HFFc6 (cell line): Measurements from ENCODE around the gene IQGAP3. TPM values are rescaled to one million over a fixed set of nuclear protein-coding genes. Genes with fewer than 3 reads are reported as not detected.

ENCODE experiments used
- DNase-seq: peaks from one replicate; pipeline ENCODE4 v3.0.0-alpha.2; 2018
- H3K27ac Mint-ChIP-seq: 2 replicates; pipeline ENCODE4 v1.8.0; 2020; ENCODE audit warnings: mild to moderate bottlenecking, mixed read lengths
- H3K27me3 Mint-ChIP-seq: 2 replicates; pipeline ENCODE4 v1.8.0; 2021; ENCODE audit warnings: mild to moderate bottlenecking, moderate library complexity, mixed read lengths; ENCODE audit not compliant: insufficient read depth
- H3K36me3 Mint-ChIP-seq: 2 replicates; pipeline ENCODE4 v1.8.0; 2021; ENCODE audit warnings: low read depth, mixed read lengths
- H3K4me1 Mint-ChIP-seq: 2 replicates; pipeline ENCODE4 v1.8.0; 2020; ENCODE audit warnings: low read depth, mixed read lengths
- H3K4me3 Mint-ChIP-seq: 2 replicates; pipeline ENCODE4 v1.8.0; 2020; ENCODE audit warnings: mild to moderate bottlenecking, moderate library complexity, mixed read lengths
- H3K9me3 Mint-ChIP-seq: 2 replicates; pipeline ENCODE4 v1.8.0; 2020; ENCODE audit warnings: mild to moderate bottlenecking, mixed read lengths
- total RNA-seq, 6 experiments: library from RNA; stranded (reverse); fragmentation: NEBNext Ultra II Directional; extraction: Animal tissue kit (Norgen Biotek cat#: 25700); gene quantifications; 2 replicates in 1 of 6; 3 replicates in 5 of 6; pipeline ENCODE4 v1.2.3, GENCODE V29; 2021
- TF ChIP-seq, protein P1 (sequence below): fragments of 200-600 bp; sonication (generic); IDR thresholded peaks from 2 replicates; pipeline ENCODE4 v1.5.0; 2021; ENCODE audit warnings: antibody characterized with exemption, mild to moderate bottlenecking

Gene IQGAP3
- total RNA-seq, 6 experiments from 2014 or later = 13.9 to 33.3 (median 29.0) TPM

DNA sequence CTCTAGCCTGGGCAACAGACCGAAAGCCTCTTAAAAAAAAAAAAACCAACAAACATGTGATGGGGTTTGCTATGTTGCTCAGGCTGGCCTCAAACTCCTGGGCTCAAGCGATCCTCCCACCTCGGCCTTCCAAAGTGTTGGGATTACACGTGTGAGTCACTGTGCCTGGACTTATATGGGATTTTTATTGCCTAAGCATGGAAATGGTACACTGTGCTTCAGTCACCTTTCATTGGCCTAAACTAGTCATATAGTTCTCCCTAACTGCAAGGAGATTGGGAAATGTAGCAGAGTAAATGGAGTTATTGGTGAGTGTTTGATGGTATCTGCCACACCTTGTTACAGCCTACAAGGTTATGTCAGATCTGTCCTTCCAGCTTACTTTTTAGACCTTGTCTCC, 54.6 kb downstream of the IQGAP3 start:
- H3K27me3 Mint-ChIP-seq = no peaks in the 10 kb centered on the region
- no peak overlapping the region for H3K4me3 Mint-ChIP-seq
- no peak for DNase-seq
- TF ChIP-seq, protein P1, sequence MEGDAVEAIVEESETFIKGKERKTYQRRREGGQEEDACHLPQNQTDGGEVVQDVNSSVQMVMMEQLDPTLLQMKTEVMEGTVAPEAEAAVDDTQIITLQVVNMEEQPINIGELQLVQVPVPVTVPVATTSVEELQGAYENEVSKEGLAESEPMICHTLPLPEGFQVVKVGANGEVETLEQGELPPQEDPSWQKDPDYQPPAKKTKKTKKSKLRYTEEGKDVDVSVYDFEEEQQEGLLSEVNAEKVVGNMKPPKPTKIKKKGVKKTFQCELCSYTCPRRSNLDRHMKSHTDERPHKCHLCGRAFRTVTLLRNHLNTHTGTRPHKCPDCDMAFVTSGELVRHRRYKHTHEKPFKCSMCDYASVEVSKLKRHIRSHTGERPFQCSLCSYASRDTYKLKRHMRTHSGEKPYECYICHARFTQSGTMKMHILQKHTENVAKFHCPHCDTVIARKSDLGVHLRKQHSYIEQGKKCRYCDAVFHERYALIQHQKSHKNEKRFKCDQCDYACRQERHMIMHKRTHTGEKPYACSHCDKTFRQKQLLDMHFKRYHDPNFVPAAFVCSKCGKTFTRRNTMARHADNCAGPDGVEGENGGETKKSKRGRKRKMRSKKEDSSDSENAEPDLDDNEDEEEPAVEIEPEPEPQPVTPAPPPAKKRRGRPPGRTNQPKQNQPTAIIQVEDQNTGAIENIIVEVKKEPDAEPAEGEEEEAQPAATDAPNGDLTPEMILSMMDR = no peak
- H3K27ac Mint-ChIP-seq = no peak overlapping the region
- H3K36me3 Mint-ChIP-seq = no peaks in the 10 kb centered on the region
- H3K4me1 Mint-ChIP-seq = no peaks in the 10 kb centered on the region; the same call in 1 of the 2 replicates
- no peaks in the 10 kb centered on the region for H3K9me3 Mint-ChIP-seq

DNA sequence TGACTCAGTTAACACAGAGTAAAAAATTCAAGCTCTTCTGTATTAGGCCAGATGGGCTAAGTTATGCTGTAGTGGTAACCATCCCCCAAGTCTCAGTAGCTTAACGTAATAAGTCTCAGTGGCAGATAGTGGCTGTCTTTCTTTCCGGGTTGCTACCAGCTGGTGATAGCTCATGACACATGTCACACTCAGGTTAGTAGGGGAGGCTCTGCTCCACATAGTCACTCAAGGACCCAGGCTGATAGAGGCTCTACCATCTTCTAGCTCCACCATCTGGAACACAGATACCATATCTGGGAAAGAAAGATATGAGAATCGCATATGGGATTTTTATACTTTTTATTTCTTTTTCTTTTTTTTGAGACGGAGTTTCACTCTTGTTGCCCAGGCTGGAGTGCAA, 55.5 kb downstream of the IQGAP3 start:
- Mint-ChIP-seq H3K27ac (no peak overlapping the region), H3K9me3 (no peaks in the 10 kb centered on the region), H3K27me3 (no peaks in the 10 kb centered on the region), H3K4me3 (no peak overlapping the region), H3K36me3 (no peaks in the 10 kb centered on the region), H3K4me1 (peaks cover 8% of the 10 kb centered on the region)
- TF ChIP-seq, protein P1 = no peak
- no peak for DNase-seq

DNA sequence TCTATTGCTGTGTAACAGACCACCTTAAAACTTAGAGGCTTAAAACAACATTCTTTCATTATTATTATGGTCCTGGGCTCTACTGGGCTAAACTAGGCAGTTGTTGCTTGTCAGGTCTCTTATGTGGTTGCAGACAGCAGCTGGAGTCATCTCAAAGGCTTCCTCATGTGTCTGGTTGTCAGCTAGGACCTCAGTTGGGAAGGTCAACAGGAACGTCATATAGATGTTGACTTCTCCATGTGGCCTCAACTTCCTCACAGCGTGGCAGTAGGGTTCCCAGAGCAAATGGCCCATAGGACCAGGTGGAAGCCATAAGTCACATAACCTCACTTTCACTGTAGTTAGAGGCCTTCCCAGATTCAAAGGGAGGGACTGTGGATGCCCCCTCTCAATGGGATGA, 56.4 kb downstream of the IQGAP3 start:
- no peak overlapping the region for H3K27ac Mint-ChIP-seq
- DNase-seq = no peak
- H3K9me3 Mint-ChIP-seq = no peaks in the 10 kb centered on the region
- TF ChIP-seq, protein P1 = no peak
- no peaks in the 10 kb centered on the region for H3K36me3 Mint-ChIP-seq
- H3K27me3 Mint-ChIP-seq = no peaks in the 10 kb centered on the region
- no peak overlapping the region for H3K4me3 Mint-ChIP-seq
- peaks cover 14% of the 10 kb centered on the region for H3K4me1 Mint-ChIP-seq

DNA sequence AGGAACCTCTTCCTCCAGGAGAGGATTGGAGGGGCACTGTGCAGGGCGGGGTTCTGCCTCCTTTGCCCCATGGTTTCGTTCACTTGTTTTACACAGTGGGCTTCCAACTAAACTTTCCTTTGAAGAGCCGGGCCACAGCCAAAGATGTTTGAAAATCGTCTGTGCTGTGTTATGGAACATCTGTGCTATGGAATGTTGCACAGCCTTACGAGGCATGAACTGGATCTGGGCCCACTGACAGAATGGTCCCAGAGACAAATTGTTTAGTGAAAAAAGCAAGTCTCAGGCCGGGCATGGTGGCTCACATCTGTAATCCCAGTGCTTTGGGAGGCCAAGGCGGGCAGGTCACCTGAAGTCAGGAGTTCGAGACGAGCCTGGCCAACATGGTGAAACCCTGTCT, 59.2 kb downstream of the IQGAP3 start:
- no peak for DNase-seq
- H3K27ac Mint-ChIP-seq = no peak overlapping the region
- peaks cover 42% of the 10 kb centered on the region for H3K4me1 Mint-ChIP-seq
- no peaks in the 10 kb centered on the region for H3K27me3 Mint-ChIP-seq
- H3K36me3 Mint-ChIP-seq = no peaks in the 10 kb centered on the region
- H3K4me3 Mint-ChIP-seq = no peak overlapping the region
- H3K9me3 Mint-ChIP-seq = no peaks in the 10 kb centered on the region
- TF ChIP-seq, protein P1 = no peak

DNA sequence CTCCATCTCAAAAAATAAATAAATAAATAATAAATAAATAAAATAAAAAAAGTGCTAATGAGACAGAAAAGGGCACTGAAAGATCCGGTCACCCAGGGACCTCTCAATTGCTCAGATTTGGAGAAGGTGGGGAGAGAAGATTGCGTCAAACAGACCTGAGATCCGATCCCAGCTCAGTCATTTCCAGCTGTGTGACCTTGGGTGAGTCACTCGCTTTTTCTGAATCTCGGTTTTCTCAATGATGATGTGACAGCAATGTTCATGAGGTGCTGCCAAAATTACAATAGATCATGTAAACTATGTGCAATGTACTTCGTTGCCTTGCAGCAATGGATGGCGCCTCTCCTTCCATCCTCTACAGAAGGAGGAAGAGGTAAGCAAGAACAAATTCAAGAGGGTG, 60.7 kb downstream of the IQGAP3 start:
- H3K9me3 Mint-ChIP-seq = no peaks in the 10 kb centered on the region
- no peak for DNase-seq
- no peaks in the 10 kb centered on the region for H3K36me3 Mint-ChIP-seq
- no peaks in the 10 kb centered on the region for H3K27me3 Mint-ChIP-seq
- TF ChIP-seq, protein P1 = no peak
- H3K4me1 Mint-ChIP-seq = peaks cover 46% of the 10 kb centered on the region
- H3K27ac Mint-ChIP-seq = no peak overlapping the region; the same call in 1 of the 2 replicates
- no peak overlapping the region for H3K4me3 Mint-ChIP-seq

DNA sequence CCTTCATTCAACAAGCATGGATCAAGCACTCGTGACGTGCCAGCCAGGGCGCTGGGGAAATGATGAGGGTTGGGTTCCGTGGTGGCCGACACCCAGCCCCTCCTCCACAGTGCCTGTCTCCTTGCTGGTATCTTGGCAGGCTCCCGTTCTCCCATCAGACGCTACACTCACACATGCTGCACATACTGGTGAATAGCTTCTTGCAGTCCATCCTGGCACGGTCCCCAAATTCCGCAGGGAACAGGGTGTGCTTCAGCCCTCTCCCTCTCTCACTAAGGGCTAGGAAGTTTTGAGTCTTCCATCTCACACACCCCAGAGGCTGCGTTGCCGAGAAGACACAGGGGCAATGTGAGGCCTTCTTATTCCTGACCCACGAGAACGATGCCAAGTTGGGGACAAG, 61.7 kb downstream of the IQGAP3 start:
- TF ChIP-seq, protein P1 = no peak
- Mint-ChIP-seq H3K9me3 (no peaks in the 10 kb centered on the region), H3K4me3 (peak overlapping the region; percentile 63), H3K27ac (peak overlapping the region; percentile 81), H3K27me3 (no peaks in the 10 kb centered on the region), H3K36me3 (no peaks in the 10 kb centered on the region), H3K4me1 (peaks cover 52% of the 10 kb centered on the region)
- peak; percentile 85 for DNase-seq
